LNCaP clone FGC (cell line): ENCODE results near the gene TMEM187.

Experiments
- DNase-seq: peaks from one replicate; pipeline ENCODE4 v3.0.0-alpha.2; 2011; ENCODE audit warnings: low read depth
- H3K4me3 ChIP-seq: 2 replicates; pipeline ENCODE4 v1.5.1; 2011; ENCODE audit warnings: mild to moderate bottlenecking, low read depth, low read length, control low read depth
- CTCF ChIP-seq: IDR thresholded peaks from 2 replicates; pipeline ENCODE4 v1.5.1; 2012; ENCODE audit warnings: mild to moderate bottlenecking; ENCODE audit not compliant: control insufficient read depth, insufficient read depth; ENCODE audit errors: extremely low read depth

TMEM187 gene

GRCh38 chrX:153999359-154000037 is 26.9 kb downstream of the TMEM187 start:
- no peak overlapping the region for H3K4me3 ChIP-seq
- no peak for DNase-seq
- TF ChIP-seq CTCF, result no peak

- no peak overlapping the region for H3K4me3 ChIP-seq
- peak; percentile 32 for DNase-seq
- no peak for TF ChIP-seq CTCF
Measured at GRCh38 chrX:154000051-154000450, 27.5 kb downstream of the TMEM187 start.

GRCh38 chrX:154002215-154002719 is 29.7 kb downstream of the TMEM187 start:
- no peak for TF ChIP-seq CTCF
- no peak overlapping the region for H3K4me3 ChIP-seq
- no peak for DNase-seq

GRCh38 chrX:154004315-154004714 is 31.8 kb downstream of the TMEM187 start:
- no peak for TF ChIP-seq CTCF
- H3K4me3 ChIP-seq, result no peak overlapping the region
- no peak for DNase-seq

- DNase-seq, result no peak
- TF ChIP-seq CTCF, result no peak
- no peak overlapping the region for H3K4me3 ChIP-seq
Measured at GRCh38 chrX:154006947-154007346, 34.4 kb downstream of the TMEM187 start.

- DNase-seq, result no peak
- TF ChIP-seq CTCF, result no peak
- H3K4me3 ChIP-seq, result no peak overlapping the region
Measured at GRCh38 chrX:154008521-154008920, 36.0 kb downstream of the TMEM187 start.
